GM19238 (cell line): ENCODE data around the gene PSMA6.
A peak's percentile ranks its signal among the peaks of the same experiment; 100 is the strongest.
"Not testable (repeated sequence)": the region's sequence is repeated elsewhere in the genome, so short reads cannot be mapped to it uniquely, and the experiment has no call there.

Experiments used
- DNase-seq: peaks from one replicate; pipeline ENCODE4 v3.0.0; 2011; ENCODE audit warnings: low spot score; ENCODE audit not compliant: insufficient read length

The PSMA6 gene

GRCh38 chr14:35284506-35284905 is 7.7 kb upstream of the PSMA6 start:
- DNase-seq: no peak

GRCh38 chr14:35285168-35286002 is 6.8 kb upstream of the PSMA6 start:
- DNase-seq: peak; percentile 46

GRCh38 chr14:35286003-35286600 is 6.1 kb upstream of the PSMA6 start:
- DNase-seq: no peak

- DNase-seq: no peak
Measured at GRCh38 chr14:35286707-35287106, 5.5 kb upstream of the PSMA6 start.

GRCh38 chr14:35287431-35288013 is 4.7 kb upstream of the PSMA6 start:
- no peak for DNase-seq

GRCh38 chr14:35289623-35290022 is 2.6 kb upstream of the PSMA6 start:
- no peak for DNase-seq

GRCh38 chr14:35292770-35293561 is 784 bp downstream of the PSMA6 start:
- no peak for DNase-seq

GRCh38 chr14:35295845-35296161 is 3.6 kb downstream of the PSMA6 start:
- no peak for DNase-seq

GRCh38 chr14:35296545-35296944 is 4.4 kb downstream of the PSMA6 start:
- DNase-seq: no peak

- DNase-seq: no peak
Measured at GRCh38 chr14:35297706-35298105, 5.5 kb downstream of the PSMA6 start.

- no peak for DNase-seq
Measured at GRCh38 chr14:35298351-35298750, 6.2 kb downstream of the PSMA6 start.

- DNase-seq: no peak
Measured at GRCh38 chr14:35299708-35300107, 7.5 kb downstream of the PSMA6 start.

- DNase-seq: no peak
Measured at GRCh38 chr14:35300228-35300627, 8.0 kb downstream of the PSMA6 start.

- not testable (repeated sequence) for DNase-seq
Measured at GRCh38 chr14:35301334-35301733, 9.2 kb downstream of the PSMA6 start.

- DNase-seq: no peak
Measured at GRCh38 chr14:35301735-35302528, 9.8 kb downstream of the PSMA6 start.

- DNase-seq: no peak
Measured at GRCh38 chr14:35303149-35303935, 11.2 kb downstream of the PSMA6 start.

- no peak for DNase-seq
Measured at GRCh38 chr14:35304812-35305462, 12.8 kb downstream of the PSMA6 start.

- no peak for DNase-seq
Measured at GRCh38 chr14:35305633-35306032, 13.5 kb downstream of the PSMA6 start.

- DNase-seq: no peak
Measured at GRCh38 chr14:35306114-35306513, 13.9 kb downstream of the PSMA6 start.

GRCh38 chr14:35317820-35318219 is 25.6 kb downstream of the PSMA6 start:
- DNase-seq: no peak
